Measurements from ENCODE around the gene CLCNKB. TPM values are rescaled to one million over a fixed set of nuclear protein-coding genes. Genes with fewer than 3 reads are reported as not detected.

CLCNKB gene
- total RNA-seq, 1 experiment from 2014 or later = 1.1 TPM

DNA sequence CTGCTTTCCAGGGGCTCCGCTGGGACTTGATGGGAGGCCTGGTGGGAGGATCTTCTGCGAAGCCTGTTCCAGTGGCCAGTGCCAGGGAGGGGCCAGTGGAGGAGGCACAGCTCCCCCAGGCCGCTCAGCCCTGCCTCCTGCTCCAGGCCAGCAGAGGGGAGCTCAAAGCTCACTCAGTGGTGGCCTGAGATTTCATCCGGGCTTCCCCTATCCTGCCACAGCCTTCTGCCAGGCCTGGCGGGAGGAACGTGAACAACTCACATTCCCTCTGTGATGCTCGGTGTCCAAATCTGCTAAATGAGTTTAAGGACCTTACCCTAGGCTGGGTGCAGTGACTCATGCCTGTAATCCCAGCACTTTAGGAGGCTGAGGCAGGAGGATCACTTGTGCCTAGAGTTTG is 3.3 kb downstream of the CLCNKB start:
- no peak overlapping the region for H2AFZ ChIP-seq
- H3K27ac ChIP-seq = no peak overlapping the region
- no peaks in the 10 kb centered on the region for H3K36me3 ChIP-seq (ENCODE audit: low read depth)
- BruUV-seq (replicated peaks) = no TSS peak
- no peak overlapping the region for H3K4me2 ChIP-seq
- intact Hi-C loops (cut with micrococcal nuclease; ENCODE audit: unreplicated experiment) = no loop called here
- H4K20me1 ChIP-seq (ENCODE audit: insufficient read depth) = no peaks in the 10 kb centered on the region
- no peak overlapping the region for H3K4me3 ChIP-seq
- ChIA-PET CTCF (no interaction called here), POLR2A (ENCODE audit: unreplicated experiment) (no interaction called here)
- no peaks in the 10 kb centered on the region for H3K79me2 ChIP-seq (ENCODE audit: low read depth)
- TF ChIP-seq, protein P1, sequence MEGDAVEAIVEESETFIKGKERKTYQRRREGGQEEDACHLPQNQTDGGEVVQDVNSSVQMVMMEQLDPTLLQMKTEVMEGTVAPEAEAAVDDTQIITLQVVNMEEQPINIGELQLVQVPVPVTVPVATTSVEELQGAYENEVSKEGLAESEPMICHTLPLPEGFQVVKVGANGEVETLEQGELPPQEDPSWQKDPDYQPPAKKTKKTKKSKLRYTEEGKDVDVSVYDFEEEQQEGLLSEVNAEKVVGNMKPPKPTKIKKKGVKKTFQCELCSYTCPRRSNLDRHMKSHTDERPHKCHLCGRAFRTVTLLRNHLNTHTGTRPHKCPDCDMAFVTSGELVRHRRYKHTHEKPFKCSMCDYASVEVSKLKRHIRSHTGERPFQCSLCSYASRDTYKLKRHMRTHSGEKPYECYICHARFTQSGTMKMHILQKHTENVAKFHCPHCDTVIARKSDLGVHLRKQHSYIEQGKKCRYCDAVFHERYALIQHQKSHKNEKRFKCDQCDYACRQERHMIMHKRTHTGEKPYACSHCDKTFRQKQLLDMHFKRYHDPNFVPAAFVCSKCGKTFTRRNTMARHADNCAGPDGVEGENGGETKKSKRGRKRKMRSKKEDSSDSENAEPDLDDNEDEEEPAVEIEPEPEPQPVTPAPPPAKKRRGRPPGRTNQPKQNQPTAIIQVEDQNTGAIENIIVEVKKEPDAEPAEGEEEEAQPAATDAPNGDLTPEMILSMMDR (conservative IDR thresholded peaks at IDR 0.05) = no peak
- TF ChIP-seq EZH2 (IDR thresholded peaks at IDR 0.05; ENCODE audit: low read depth) = no peak
- no peaks in the 10 kb centered on the region for H3K4me1 ChIP-seq (replicated peaks; ENCODE audit: insufficient read depth)
- no peaks in the 10 kb centered on the region for H3K9me2 ChIP-seq (ENCODE audit: insufficient read depth)
- no peaks in the 10 kb centered on the region for H3K27me3 ChIP-seq (ENCODE audit: insufficient read depth, low read depth)
- no peaks in the 10 kb centered on the region for H3K9me3 ChIP-seq (ENCODE audit: insufficient read depth, low read depth)
- H3F3A ChIP-seq (ENCODE audit: insufficient read depth, low read depth) = no peaks in the 10 kb centered on the region
- no peak for DNase-seq

DNA sequence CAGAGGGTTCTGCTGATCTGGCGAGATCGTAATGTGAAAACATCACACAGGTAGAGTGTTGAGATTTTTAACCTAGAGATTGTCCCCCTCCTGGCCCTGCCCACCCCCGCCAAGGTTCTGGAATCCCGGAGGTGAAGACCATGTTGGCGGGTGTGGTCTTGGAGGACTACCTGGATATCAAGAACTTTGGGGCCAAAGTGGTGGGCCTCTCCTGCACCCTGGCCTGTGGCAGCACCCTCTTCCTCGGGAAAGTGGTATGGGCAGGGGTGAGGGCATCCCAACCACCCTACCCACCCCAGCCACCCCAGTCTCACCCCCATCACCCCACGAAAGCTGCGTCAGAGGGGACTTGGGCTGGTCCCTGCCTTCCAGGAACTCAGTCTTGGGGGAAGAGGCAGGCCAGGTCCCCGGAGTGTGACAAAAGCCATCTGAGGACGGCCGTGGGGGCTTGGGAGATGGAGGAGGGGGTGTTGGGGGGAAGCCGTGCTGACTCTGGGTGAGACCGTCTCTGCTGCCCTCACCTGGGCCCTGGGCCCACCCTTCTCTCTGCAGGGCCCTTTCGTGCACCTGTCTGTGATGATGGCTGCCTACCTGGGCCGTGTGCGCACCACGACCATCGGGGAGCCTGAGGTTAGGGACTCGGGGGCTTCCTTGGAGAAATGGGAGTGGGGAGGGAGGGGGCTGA is 4.4 kb downstream of the CLCNKB start:
- no peaks in the 10 kb centered on the region for H3F3A ChIP-seq (ENCODE audit: insufficient read depth, low read depth)
- no peaks in the 10 kb centered on the region for H3K79me2 ChIP-seq (ENCODE audit: low read depth)
- POLR2A ChIA-PET (ENCODE audit: unreplicated experiment) = interaction anchor here (0.6 kb wide), 1 partner anchor 624 kb away, joined by 18 read pairs; no protein-coding TSS in a partner anchor
- H3K9me2 ChIP-seq (ENCODE audit: insufficient read depth) = no peaks in the 10 kb centered on the region
- H3K36me3 ChIP-seq (ENCODE audit: low read depth) = no peaks in the 10 kb centered on the region
- no peak for DNase-seq
- CTCF ChIA-PET = interaction anchor here (0.6 kb wide), 1 partner anchor 32 kb away, joined by 3 read pairs; no protein-coding TSS in a partner anchor
- TF ChIP-seq EZH2 (IDR thresholded peaks at IDR 0.05; ENCODE audit: low read depth) = no peak
- TF ChIP-seq, protein P1 (conservative IDR thresholded peaks at IDR 0.05) = no peak
- H3K9me3 ChIP-seq (ENCODE audit: insufficient read depth, low read depth) = no peaks in the 10 kb centered on the region
- no peak overlapping the region for H3K4me2 ChIP-seq
- no peaks in the 10 kb centered on the region for H3K27me3 ChIP-seq (ENCODE audit: insufficient read depth, low read depth)
- no TSS peak for BruUV-seq (replicated peaks)
- H3K4me3 ChIP-seq = no peak overlapping the region
- H4K20me1 ChIP-seq (ENCODE audit: insufficient read depth) = no peaks in the 10 kb centered on the region
- intact Hi-C loops (cut with micrococcal nuclease; ENCODE audit: unreplicated experiment) = no loop called here
- no peak overlapping the region for H3K27ac ChIP-seq
- H3K4me1 ChIP-seq (replicated peaks; ENCODE audit: insufficient read depth) = no peaks in the 10 kb centered on the region
- H2AFZ ChIP-seq = no peak overlapping the region

DNA sequence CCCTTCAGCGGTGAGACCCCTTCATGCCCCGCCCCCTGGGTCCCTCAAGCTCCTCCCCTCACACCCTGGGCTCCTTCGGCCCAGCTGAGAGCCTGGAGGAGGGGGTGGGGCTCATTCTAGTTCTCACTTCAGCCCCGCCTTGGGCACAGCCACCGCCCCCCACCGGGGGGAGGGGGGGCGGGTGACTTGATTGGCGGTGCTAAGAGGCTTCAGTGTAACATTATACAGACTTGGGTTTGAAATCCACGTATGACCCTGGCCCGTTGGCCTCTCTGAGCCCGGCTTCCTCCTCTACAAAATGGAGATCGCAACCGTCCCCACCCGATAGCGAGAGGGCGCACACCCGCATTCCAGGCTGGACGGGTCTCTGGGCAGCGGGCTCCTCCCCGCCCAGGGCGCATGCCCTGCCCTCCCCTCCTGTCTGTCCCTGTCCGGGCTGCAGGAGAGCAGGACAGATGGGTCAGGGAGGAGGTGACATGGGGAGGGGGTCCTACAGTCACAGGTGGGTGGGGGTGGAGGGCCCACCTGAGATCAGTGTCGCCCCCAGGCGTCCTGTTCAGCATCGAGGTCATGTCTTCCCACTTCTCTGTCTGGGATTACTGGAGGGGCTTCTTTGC is 5.1 kb downstream of the CLCNKB start:
- CTCF ChIA-PET = interaction anchor here (0.6 kb wide), 2 partner anchors 33 to 52 kb away, joined by 3 read pairs; no protein-coding TSS in a partner anchor
- TF ChIP-seq EZH2 (IDR thresholded peaks at IDR 0.05; ENCODE audit: low read depth) = no peak
- TF ChIP-seq, protein P1 (conservative IDR thresholded peaks at IDR 0.05) = no peak
- Histone ChIP-seq H3K36me3 (ENCODE audit: low read depth) (no peaks in the 10 kb centered on the region), H3K79me2 (ENCODE audit: low read depth) (no peaks in the 10 kb centered on the region), H3K9me2 (ENCODE audit: insufficient read depth) (no peaks in the 10 kb centered on the region), H3K4me2 (peak overlapping the region; percentile 67), H3K4me1 (replicated peaks; ENCODE audit: insufficient read depth) (0 out of 2 replicates have a peak, but pooled peaks cover 6% of the 10 kb centered on the region), H3K27ac (no peak overlapping the region), H2AFZ (no peak overlapping the region), H3K27me3 (ENCODE audit: insufficient read depth, low read depth) (no peaks in the 10 kb centered on the region), H3F3A (ENCODE audit: insufficient read depth, low read depth) (no peaks in the 10 kb centered on the region), H3K4me3 (peak overlapping the region; percentile 42), H4K20me1 (ENCODE audit: insufficient read depth) (no peaks in the 10 kb centered on the region), H3K9me3 (ENCODE audit: insufficient read depth, low read depth) (no peaks in the 10 kb centered on the region)
- POLR2A ChIA-PET (ENCODE audit: unreplicated experiment) = interaction anchor here (0.6 kb wide), 1 partner anchor 625 kb away, joined by 18 read pairs; no protein-coding TSS in a partner anchor
- intact Hi-C loops (cut with micrococcal nuclease; ENCODE audit: unreplicated experiment) = no loop called here
- no TSS peak for BruUV-seq (replicated peaks)
- peak in 1 of 2 experiments; percentile 68 for DNase-seq

All from PC-9 (cell line).